WTC11 (cell line): ENCODE data around the gene DTD1. TPM values are rescaled to one million over a fixed set of nuclear protein-coding genes. Genes with fewer than 3 reads are reported as not detected.

ENCODE experiments used
- ATAC-seq: fragments of 200-7000 bp; cut with Tn5 transposase; 2 replicates; pipeline ENCODE4 v1.10.0; 2021; ENCODE audit warnings: mild to moderate bottlenecking, moderate library complexity
- CTCF ChIA-PET: fragments of 300-600 bp; sonication (Branson Sonifier 250); formaldehyde crosslinking; loops from one replicate; lab custom pipeline; 2021; ENCODE audit warnings: antibody characterized with exemption; lab: Charles Lee
- POLR2A ChIA-PET: fragments of 350-600 bp; sonication (Branson Sonifier 250); formaldehyde crosslinking; loops from one replicate; lab custom pipeline; 2021; ENCODE audit warnings: antibody characterized with exemption; lab: Charles Lee
- DNase-seq: peaks from one replicate; pipeline ENCODE4 v3.0.0; 2021; ENCODE audit warnings: low spot score
- H3K27ac Mint-ChIP-seq: 2 replicates; pipeline ENCODE4 v1.8.0; 2021; ENCODE audit warnings: mixed read lengths
- H3K27me3 Mint-ChIP-seq: 2 replicates; pipeline ENCODE4 v1.8.0; 2021; ENCODE audit warnings: low read depth, mild to moderate bottlenecking, moderate library complexity, mixed read lengths
- H3K36me3 Mint-ChIP-seq: 2 replicates; pipeline ENCODE4 v1.8.0; 2021; ENCODE audit warnings: mixed read lengths
- H3K4me1 Mint-ChIP-seq: 2 replicates; pipeline ENCODE4 v1.8.0; 2022; ENCODE audit warnings: mixed read lengths
- H3K4me3 Mint-ChIP-seq: 2 replicates; pipeline ENCODE4 v1.8.0; 2021; ENCODE audit warnings: mild to moderate bottlenecking, moderate library complexity, mixed read lengths
- H3K9me3 Mint-ChIP-seq: 2 replicates; pipeline ENCODE4 v1.8.0; 2021; ENCODE audit warnings: mixed read lengths
- AR ChIP-seq: fragments of 250-450 bp; sonication (Bioruptor Pico); IDR thresholded peaks from 2 replicates; pipeline ENCODE4 v1.9.0; 2021; ENCODE audit warnings: mild to moderate bottlenecking
- ATF2 ChIP-seq: sonication (generic); formaldehyde crosslinking; IDR thresholded peaks from 2 replicates; pipeline ENCODE4 v1.8.1; 2022; ENCODE audit warnings: low read depth, missing genetic modification reagents, borderline replicate concordance
- ATF6 ChIP-seq: sonication (generic); formaldehyde crosslinking; IDR thresholded peaks from 2 replicates; pipeline ENCODE4 v1.8.1; 2023; ENCODE audit warnings: mild to moderate bottlenecking, missing genetic modification reagents
- CDX4 ChIP-seq: fragments of 250-450 bp; sonication (Bioruptor Pico); IDR thresholded peaks from 2 replicates; pipeline ENCODE4 v1.9.0; 2021; ENCODE audit warnings: moderate library complexity, mild to moderate bottlenecking, inconsistent platforms, borderline replicate concordance
- E2F1 ChIP-seq: sonication (generic); formaldehyde crosslinking; IDR thresholded peaks from 2 replicates; pipeline ENCODE4 v1.8.0; 2022; ENCODE audit warnings: mild to moderate bottlenecking, missing genetic modification reagents
- EMX1 ChIP-seq: fragments of 250-450 bp; sonication (Bioruptor Pico); IDR thresholded peaks from 2 replicates; pipeline ENCODE4 v1.8.0; 2021; ENCODE audit warnings: mild to moderate bottlenecking
- ETV6 ChIP-seq: sonication (generic); formaldehyde crosslinking; IDR thresholded peaks from 2 replicates; pipeline ENCODE4 v1.8.1; 2022; ENCODE audit warnings: mild to moderate bottlenecking, missing genetic modification reagents
- FOXP4 ChIP-seq: sonication (generic); formaldehyde crosslinking; IDR thresholded peaks from 2 replicates; pipeline ENCODE4 v1.8.0; 2022; ENCODE audit warnings: mild to moderate bottlenecking, missing genetic modification reagents
- GRHL2 ChIP-seq: fragments of 250-450 bp; sonication (Bioruptor Pico); IDR thresholded peaks from 2 replicates; pipeline ENCODE4 v1.8.0; 2022; ENCODE audit warnings: mild to moderate bottlenecking, moderate library complexity; ENCODE audit not compliant: insufficient replicate concordance, severe bottlenecking
- MAX ChIP-seq: sonication (generic); formaldehyde crosslinking; IDR thresholded peaks from 2 replicates; pipeline ENCODE4 v1.8.0; 2022; ENCODE audit warnings: mild to moderate bottlenecking, missing genetic modification reagents
- RORB ChIP-seq: fragments of 250-450 bp; sonication (Bioruptor Pico); IDR thresholded peaks from 2 replicates; pipeline ENCODE4 v1.9.0; 2021; ENCODE audit warnings: mild to moderate bottlenecking
- SP1 ChIP-seq: sonication (generic); formaldehyde crosslinking; conservative IDR thresholded peaks from 2 replicates; pipeline ENCODE4 v1.8.1; 2022; ENCODE audit warnings: missing genetic modification reagents
- TEAD1 ChIP-seq: sonication (generic); formaldehyde crosslinking; IDR thresholded peaks from 2 replicates; pipeline ENCODE4 v1.8.0; 2022; ENCODE audit warnings: mild to moderate bottlenecking, missing genetic modification reagents
- USF2 ChIP-seq: sonication (generic); formaldehyde crosslinking; IDR thresholded peaks from 2 replicates; pipeline ENCODE4 v1.8.1; 2023; ENCODE audit warnings: mild to moderate bottlenecking, missing genetic modification reagents, moderate library complexity
- ZBTB21 ChIP-seq: sonication (generic); formaldehyde crosslinking; IDR thresholded peaks from 2 replicates; pipeline ENCODE4 v1.8.1; 2023; ENCODE audit warnings: mild to moderate bottlenecking, missing genetic modification reagents, borderline replicate concordance
- ZNF138 ChIP-seq: sonication (generic); formaldehyde crosslinking; conservative IDR thresholded peaks from 2 replicates; pipeline ENCODE4 v1.8.1; 2022; ENCODE audit warnings: mild to moderate bottlenecking, moderate library complexity, missing genetic modification reagents
- ZNF219 ChIP-seq: sonication (generic); formaldehyde crosslinking; IDR thresholded peaks from 2 replicates; pipeline ENCODE4 v1.8.0; 2023; ENCODE audit warnings: missing genetic modification reagents, mild to moderate bottlenecking, borderline replicate concordance
- ZNF232 ChIP-seq: sonication (generic); formaldehyde crosslinking; IDR thresholded peaks from 2 replicates; pipeline ENCODE4 v1.8.0; 2022; ENCODE audit warnings: mild to moderate bottlenecking, missing genetic modification reagents
- ZNF317 ChIP-seq: sonication (generic); formaldehyde crosslinking; IDR thresholded peaks from 2 replicates; pipeline ENCODE4 v1.8.1; 2023; ENCODE audit warnings: low read depth, mild to moderate bottlenecking, moderate library complexity, missing genetic modification reagents, borderline replicate concordance
- total RNA-seq: library from RNA; stranded (reverse); gene quantifications from 3 replicates; pipeline ENCODE4 v1.2.3, GENCODE V29; 2021

The DTD1 gene
- total RNA-seq, 1 experiment from 2014 or later, result 71.1 TPM

- DNase-seq, result no peak
- ChIA-PET CTCF (no interaction called here), POLR2A (no interaction called here)
- Mint-ChIP-seq H3K27ac (no peak overlapping the region), H3K4me3 (no peak overlapping the region), H3K27me3 (no peaks in the 10 kb centered on the region), H3K9me3 (no peaks in the 10 kb centered on the region), H3K36me3 (no peaks in the 10 kb centered on the region), H3K4me1 (peaks cover 6% of the 10 kb centered on the region)
- TF ChIP-seq SP1 (no peak), ZNF219 (CRISPR knock-in tag) (no peak), GRHL2 (no peak), ATF2 (CRISPR knock-in tag) (no peak), MAX (CRISPR knock-in tag) (no peak), ETV6 (CRISPR knock-in tag) (no peak), USF2 (no peak), CDX4 (CRISPR knock-in tag) (no peak), ZNF232 (CRISPR knock-in tag) (no peak), FOXP4 (CRISPR knock-in tag) (no peak), E2F1 (CRISPR knock-in tag) (no peak), EMX1 (CRISPR knock-in tag) (no peak), TEAD1 (CRISPR knock-in tag) (no peak)
- no peak for ATAC-seq
These were observed 146.8 kb downstream of the DTD1 start for GRCh38 chr20:18734525-18735189.

- Mint-ChIP-seq H3K27me3 (no peaks in the 10 kb centered on the region), H3K4me1 (peaks cover 15% of the 10 kb centered on the region), H3K9me3 (no peaks in the 10 kb centered on the region), H3K36me3 (no peaks in the 10 kb centered on the region), H3K27ac (no peak overlapping the region), H3K4me3 (no peak overlapping the region)
- POLR2A ChIA-PET, result no interaction called here
- ATAC-seq (no peak), DNase-seq (no peak)
- TF ChIP-seq ZNF138 (CRISPR knock-in tag), result no peak
- CTCF ChIA-PET, result no interaction called here
These were observed 149.3 kb downstream of the DTD1 start for GRCh38 chr20:18737140-18737539.

GRCh38 chr20:18738055-18738454, 150.2 kb downstream of the DTD1 start:
- no peaks in the 10 kb centered on the region for H3K27me3 Mint-ChIP-seq
- no peak overlapping the region for H3K4me3 Mint-ChIP-seq
- CTCF ChIA-PET, result no interaction called here
- DNase-seq, result no peak
- ATAC-seq, result no peak
- no peak overlapping the region for H3K27ac Mint-ChIP-seq
- no peaks in the 10 kb centered on the region for H3K9me3 Mint-ChIP-seq
- H3K4me1 Mint-ChIP-seq, result peaks cover 16% of the 10 kb centered on the region
- H3K36me3 Mint-ChIP-seq, result no peaks in the 10 kb centered on the region
- POLR2A ChIA-PET, result no interaction called here
- TF ChIP-seq AR (CRISPR knock-in tag), result no peak
- TF ChIP-seq SP1, result no peak
- TF ChIP-seq ZNF317 (CRISPR knock-in tag), result no peak
- TF ChIP-seq RORB (CRISPR knock-in tag), result no peak
- no peak for TF ChIP-seq ZBTB21
- no peak for TF ChIP-seq ATF6
